GM06990 (cell line): ENCODE results near the gene CDPF1.

Experiments used
- DNase-seq: peaks from one replicate; pipeline ENCODE4 v3.0.0-alpha.2; 2011; ENCODE audit not compliant: insufficient read length; ENCODE audit errors: extremely low read depth
- H3K27me3 ChIP-seq: replicated peaks from 2 replicates; pipeline ENCODE4 v1.6.0; 2011; ENCODE audit warnings: low read length; ENCODE audit not compliant: control insufficient read depth, insufficient read depth
- H3K36me3 ChIP-seq: 2 replicates; pipeline ENCODE4 v1.5.1; 2011; ENCODE audit warnings: low read length; ENCODE audit not compliant: control insufficient read depth, insufficient read depth
- H3K4me3 ChIP-seq: replicated peaks from 2 replicates; pipeline ENCODE4 v1.5.1; 2011; ENCODE audit warnings: low read depth, mild to moderate bottlenecking, control low read depth, low read length
- CTCF ChIP-seq: IDR thresholded peaks from 2 replicates; pipeline ENCODE4 v1.5.1; 2011; ENCODE audit warnings: low read length, control low read depth, mild to moderate bottlenecking, inconsistent platforms; ENCODE audit not compliant: insufficient read depth, poor library complexity, severe bottlenecking

The CDPF1 gene

GRCh38 chr22:46290121-46290842, 40.2 kb upstream of the CDPF1 start:
- no peak for DNase-seq
- Histone ChIP-seq H3K27me3 (no peaks in the 10 kb centered on the region), H3K36me3 (peaks cover 14% of the 10 kb centered on the region), H3K4me3 (no peak overlapping the region)
- no peak for TF ChIP-seq CTCF

GRCh38 chr22:46289244-46289891, 39.3 kb upstream of the CDPF1 start:
- Histone ChIP-seq H3K4me3 (no peak overlapping the region), H3K36me3 (peaks cover 18% of the 10 kb centered on the region), H3K27me3 (no peaks in the 10 kb centered on the region)
- DNase-seq: no peak
- no peak for TF ChIP-seq CTCF

- no peak for TF ChIP-seq CTCF
- Histone ChIP-seq H3K27me3 (no peaks in the 10 kb centered on the region), H3K4me3 (peak overlapping the region; percentile 91), H3K36me3 (peaks cover 21% of the 10 kb centered on the region)
- no peak for DNase-seq
Measured at GRCh38 chr22:46288846-46289243, 38.8 kb upstream of the CDPF1 start.

GRCh38 chr22:46287873-46288751, 38.0 kb upstream of the CDPF1 start:
- Histone ChIP-seq H3K4me3 (peak overlapping the region; percentile 91), H3K36me3 (peaks cover 21% of the 10 kb centered on the region), H3K27me3 (no peaks in the 10 kb centered on the region)
- peak; percentile 80 for DNase-seq
- TF ChIP-seq CTCF: no peak

GRCh38 chr22:46286941-46287872, 37.1 kb upstream of the CDPF1 start:
- Histone ChIP-seq H3K36me3 (peaks cover 20% of the 10 kb centered on the region), H3K4me3 (peak overlapping the region; percentile 91), H3K27me3 (no peaks in the 10 kb centered on the region)
- no peak for DNase-seq
- no peak for TF ChIP-seq CTCF
